Bone marrow (tissue), 2 donors: ENCODE data around the gene CPSF2.

Experiments
- DNase-seq, 2 donors: peaks; one replicate each; lab custom pipeline; 2025; lab: John Stamatoyannopoulos, UW

Gene CPSF2

GRCh38 chr14:92121670-92122350, at the start of gene CPSF2, which contains the start of gene NDUFB1:
CPSF2 (plus strand) TSS chr14:92121969; CDS start chr14:92130985, 9,016 bp downstream.
NDUFB1 (minus strand) TSS chr14:92121706; CDS start chr14:92117637, 4,069 bp downstream.
- peak; percentile 81 to 89 for DNase-seq

- DNase-seq = no peak
Observed at GRCh38 chr14:92074555-92074954, 47.2 kb upstream of the CPSF2 start.

GRCh38 chr14:92088494-92088893, 33.3 kb upstream of the CPSF2 start:
- DNase-seq = no peak

- no peak for DNase-seq
Observed at GRCh38 chr14:92093320-92093719, 28.4 kb upstream of the CPSF2 start.

- no peak for DNase-seq
Observed at GRCh38 chr14:92099802-92100201, 22.0 kb upstream of the CPSF2 start.

- DNase-seq = no peak
Observed at GRCh38 chr14:92103363-92103989, 18.3 kb upstream of the CPSF2 start.

- DNase-seq = no peak
Observed at GRCh38 chr14:92105073-92105892, 16.5 kb upstream of the CPSF2 start.

GRCh38 chr14:92105893-92106142, 16.0 kb upstream of the CPSF2 start:
- DNase-seq = peak; percentile 66 to 67

- peak; percentile 82 to 90 for DNase-seq
Observed at GRCh38 chr14:92106143-92106926, 15.4 kb upstream of the CPSF2 start, which contains the start of gene ATXN3. ATXN3 (minus strand) TSS chr14:92106582; CDS start chr14:92106552, 30 bp downstream.

- no peak for DNase-seq
Observed at GRCh38 chr14:92108345-92109254, 13.2 kb upstream of the CPSF2 start.

- DNase-seq = no peak
Observed at GRCh38 chr14:92109490-92109889, 12.3 kb upstream of the CPSF2 start.

- DNase-seq = peak in 1 of 2 donors; percentile 72
Observed at GRCh38 chr14:92121207-92121669, 531 bp upstream of the CPSF2 start.

- DNase-seq = no peak
Observed at GRCh38 chr14:92122351-92122677, 545 bp downstream of the CPSF2 start.

GRCh38 chr14:92122761-92123160, 992 bp downstream of the CPSF2 start:
- DNase-seq = no peak

- no peak for DNase-seq
Observed at GRCh38 chr14:92134456-92134855, 12.7 kb downstream of the CPSF2 start.

GRCh38 chr14:92135269-92135668, 13.5 kb downstream of the CPSF2 start:
- DNase-seq = no peak

- no peak for DNase-seq
Observed at GRCh38 chr14:92143309-92143708, 21.5 kb downstream of the CPSF2 start.

GRCh38 chr14:92143962-92144361, 22.2 kb downstream of the CPSF2 start:
- DNase-seq = no peak

- no peak for DNase-seq
Observed at GRCh38 chr14:92144708-92145107, 22.9 kb downstream of the CPSF2 start.

GRCh38 chr14:92153581-92153980, 31.8 kb downstream of the CPSF2 start:
- no peak for DNase-seq
